Mesendoderm (in vitro differentiated cells): ENCODE measurements around the gene HAO1. TPM values are rescaled to one million over a fixed set of nuclear protein-coding genes. Genes with fewer than 3 reads are reported as not detected.
"Not testable (repeated sequence)": the region's sequence is repeated elsewhere in the genome, so short reads cannot be mapped to it uniquely, and the experiment has no call there.

Source experiments
- DNase-seq: peaks from one replicate; pipeline ENCODE4 v3.0.0; 2013
- H2AK5ac ChIP-seq: 2 replicates; pipeline ENCODE4 v1.6.1; 2013; ENCODE audit warnings: low read length, inconsistent platforms
- H2BK120ac ChIP-seq: 2 replicates; pipeline ENCODE4 v1.6.1; 2013; ENCODE audit warnings: low read depth, mild to moderate bottlenecking, low read length, moderate library complexity, mixed read lengths
- H2BK15ac ChIP-seq: replicated peaks from 2 replicates; pipeline ENCODE4 v1.6.1; 2013; ENCODE audit warnings: low read depth, mild to moderate bottlenecking, moderate library complexity
- H2BK5ac ChIP-seq: 2 replicates; pipeline ENCODE4 v1.6.1; 2013; ENCODE audit warnings: low read length, inconsistent platforms
- H3K18ac ChIP-seq: 2 replicates; pipeline ENCODE4 v1.6.1; 2013; ENCODE audit warnings: mild to moderate bottlenecking, low read length, mixed read lengths
- H3K23ac ChIP-seq: one replicate; pipeline ENCODE4 v1.6.1; 2013; ENCODE audit warnings: low read length
- H3K27ac ChIP-seq: 2 replicates; pipeline ENCODE4 v1.5.1; 2013; ENCODE audit warnings: low read depth, mild to moderate bottlenecking, inconsistent platforms, low read length, moderate library complexity
- H3K27me3 ChIP-seq: 2 replicates; pipeline ENCODE4 v1.6.1; 2013; ENCODE audit warnings: low read length, control low read depth, mild to moderate bottlenecking, inconsistent platforms; ENCODE audit not compliant: insufficient read depth, poor library complexity
- H3K36me3 ChIP-seq: 2 replicates; pipeline ENCODE4 v1.6.1; 2013; ENCODE audit warnings: low read length, inconsistent platforms; ENCODE audit not compliant: control insufficient read depth, insufficient read depth
- H3K4ac ChIP-seq: one replicate; pipeline ENCODE4 v1.6.1; 2013; ENCODE audit warnings: low read depth, mild to moderate bottlenecking, low read length, moderate library complexity
- H3K4me1 ChIP-seq: 2 replicates; pipeline ENCODE4 v1.6.1; 2013; ENCODE audit warnings: low read depth, low read length, inconsistent platforms; ENCODE audit not compliant: control insufficient read depth
- H3K4me2 ChIP-seq: 2 replicates; pipeline ENCODE4 v1.6.1; 2013; ENCODE audit warnings: low read length
- H3K4me3 ChIP-seq: 2 replicates; pipeline ENCODE4 v1.5.1; 2013; ENCODE audit warnings: mild to moderate bottlenecking, low read length
- H3K56ac ChIP-seq: one replicate; pipeline ENCODE4 v1.6.1; 2013; ENCODE audit warnings: low read length
- H3K79me1 ChIP-seq: 2 replicates; pipeline ENCODE4 v1.6.1; 2013; ENCODE audit warnings: low read length, inconsistent platforms
- H3K79me2 ChIP-seq: 2 replicates; pipeline ENCODE4 v1.6.1; 2013; ENCODE audit warnings: mild to moderate bottlenecking, low read length; ENCODE audit not compliant: control insufficient read depth, insufficient read depth
- H3K9ac ChIP-seq: 2 replicates; pipeline ENCODE4 v1.6.1; 2013; ENCODE audit warnings: low read length, inconsistent platforms
- H4K5ac ChIP-seq: one replicate; pipeline ENCODE4 v1.6.1; 2013; ENCODE audit warnings: low read length
- H4K8ac ChIP-seq: one replicate; pipeline ENCODE4 v1.6.1; 2013; ENCODE audit warnings: low read depth, mild to moderate bottlenecking, control low read depth, low read length, moderate library complexity
- WGBS: extraction: QIAGEN DNeasy Blood & Tissue Kit; methylation state at CpG from one replicate; pipeline ENCODE4 v1.1.7; 2013; ENCODE audit warnings: low lambda C conversion rate, missing lambda C conversion rate; ENCODE audit not compliant: insufficient coverage; ENCODE audit errors: extremely low coverage; 5-methylcytosine and 5-hydroxymethylcytosine counted together
- small RNA-seq: library from polyadenylated mRNA; stranded (forward); fragments of <200 nt; extraction: miRNeasy Mini kit (QIAGEN cat#:217004); gene quantifications from one replicate; pipeline ENCODE3, GENCODE V24; 2013; ENCODE audit not compliant: insufficient read depth

HAO1 gene

DNA sequence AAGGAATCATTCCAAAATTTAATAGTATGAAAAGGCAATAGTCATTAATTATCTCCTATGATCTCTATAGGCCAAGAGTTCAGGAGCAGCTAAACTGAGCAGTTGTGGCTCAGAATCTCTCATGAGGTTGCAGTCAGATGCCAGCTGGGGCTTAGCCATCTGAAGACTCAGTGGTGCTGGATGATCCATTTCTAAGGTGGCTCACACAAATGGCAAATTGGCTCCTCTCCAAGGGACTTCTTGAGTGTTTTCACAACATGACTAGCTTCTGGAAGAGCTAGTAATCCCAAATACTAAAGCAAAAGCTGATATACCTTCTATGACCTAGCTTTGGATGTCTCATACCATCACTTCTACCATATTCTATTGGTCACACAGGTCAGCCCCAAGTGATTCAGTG lies 104.2 kb downstream of the HAO1 start:
- H4K5ac ChIP-seq: no peak overlapping the region
- H2AK5ac ChIP-seq: no peak overlapping the region
- H3K36me3 ChIP-seq: no peaks in the 10 kb centered on the region
- H3K4me3 ChIP-seq: no peak overlapping the region
- H2BK120ac ChIP-seq: no peak overlapping the region
- H3K4ac ChIP-seq: no peak overlapping the region
- H3K18ac ChIP-seq: no peak overlapping the region
- DNase-seq: no peak
- H2BK5ac ChIP-seq: no peak overlapping the region
- H2BK15ac ChIP-seq: no peak overlapping the region
- H3K9ac ChIP-seq: no peak overlapping the region
- no peaks in the 10 kb centered on the region for H3K27me3 ChIP-seq
- no peak overlapping the region for H3K27ac ChIP-seq
- no peak overlapping the region for H4K8ac ChIP-seq
- H3K4me2 ChIP-seq: no peak overlapping the region
- no peaks in the 10 kb centered on the region for H3K4me1 ChIP-seq
- no peaks in the 10 kb centered on the region for H3K79me2 ChIP-seq
- H3K79me1 ChIP-seq: no peaks in the 10 kb centered on the region
- H3K23ac ChIP-seq: no peak overlapping the region
- no peak overlapping the region for H3K56ac ChIP-seq

DNA sequence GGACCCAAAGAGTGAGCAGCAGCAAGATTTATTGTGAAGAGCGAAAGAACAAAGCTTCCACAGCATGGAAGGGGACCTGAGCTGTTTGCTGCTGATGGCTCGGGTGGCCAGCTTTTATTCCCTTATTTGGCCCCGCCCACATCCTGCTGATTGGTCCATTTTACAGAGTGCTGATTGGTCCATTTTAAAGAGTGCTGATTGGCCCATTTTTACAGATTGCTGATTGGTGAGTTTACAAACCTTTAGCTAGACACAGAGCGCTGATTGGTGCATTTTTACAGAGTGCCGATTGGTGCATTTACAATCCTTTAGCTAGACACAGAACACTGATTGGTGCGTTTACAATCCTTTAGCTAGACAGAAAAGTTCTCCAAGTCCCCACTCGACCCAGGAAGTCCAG lies 105.8 kb downstream of the HAO1 start:
- not testable (repeated sequence) for H3K4me2 ChIP-seq, H2AK5ac ChIP-seq, H3K18ac ChIP-seq, H4K5ac ChIP-seq, H3K36me3 ChIP-seq, H2BK5ac ChIP-seq, H4K8ac ChIP-seq, H3K4me3 ChIP-seq, H3K79me2 ChIP-seq, H2BK120ac ChIP-seq, H2BK15ac ChIP-seq, H3K79me1 ChIP-seq, H3K4me1 ChIP-seq, H3K56ac ChIP-seq, H3K4ac ChIP-seq, H3K27me3 ChIP-seq, H3K9ac ChIP-seq, H3K27ac ChIP-seq, DNase-seq, H3K23ac ChIP-seq
- WGBS: no CpG with 5 or more reads among the region's 7 CpGs

Small RNA genes within 50 kb of the gene (small RNA-seq; reads per million reads assigned to genes)
- not detected for gene AL021879.1
